Stimulated activated CD8-positive, alpha-beta memory T cell treated with anti-CD3 and anti-CD28 coated beads, Interleukin-2, amount 100 ng/mL, for 1 hour (primary cell): ENCODE data around the gene EHMT1.

ENCODE experiments used
- DNase-seq, 2 donors: peaks; one replicate each; pipeline ENCODE4 v3.0.0-alpha.2; 2020; ENCODE audit warnings: low read depth in 2 of 2

Gene EHMT1

DNA sequence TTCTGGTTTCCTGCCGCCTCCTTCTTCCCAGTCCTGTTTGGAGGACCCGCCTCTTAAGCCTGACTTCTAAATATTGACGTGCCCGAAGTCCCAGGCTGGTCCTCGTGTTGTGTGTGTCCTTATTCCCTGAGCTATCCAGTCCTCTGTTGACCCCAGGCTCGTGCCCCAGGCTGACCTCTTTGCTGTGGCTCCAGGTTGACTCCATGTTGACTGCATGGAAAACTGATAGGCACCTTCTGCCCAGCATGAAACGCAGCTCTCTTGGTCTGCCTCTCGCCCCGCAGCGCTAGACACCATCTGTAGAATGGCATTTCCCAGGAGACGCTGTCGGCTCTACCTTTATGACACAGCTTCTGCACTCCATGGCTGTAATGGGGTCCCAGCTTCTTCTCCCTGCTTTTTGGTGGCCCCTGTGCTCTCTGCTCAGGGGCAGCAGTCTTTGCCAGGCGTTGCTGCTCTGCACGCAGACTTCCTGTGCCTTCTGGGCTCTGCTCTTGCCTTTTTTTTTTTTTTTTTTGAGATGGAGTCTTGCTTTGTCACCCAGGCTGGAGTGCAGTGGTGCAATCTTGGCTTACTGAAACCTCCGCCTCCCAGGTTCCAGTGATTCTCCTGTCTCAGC is 28.4 kb downstream of the EHMT1 start:
- DNase-seq: no peak

DNA sequence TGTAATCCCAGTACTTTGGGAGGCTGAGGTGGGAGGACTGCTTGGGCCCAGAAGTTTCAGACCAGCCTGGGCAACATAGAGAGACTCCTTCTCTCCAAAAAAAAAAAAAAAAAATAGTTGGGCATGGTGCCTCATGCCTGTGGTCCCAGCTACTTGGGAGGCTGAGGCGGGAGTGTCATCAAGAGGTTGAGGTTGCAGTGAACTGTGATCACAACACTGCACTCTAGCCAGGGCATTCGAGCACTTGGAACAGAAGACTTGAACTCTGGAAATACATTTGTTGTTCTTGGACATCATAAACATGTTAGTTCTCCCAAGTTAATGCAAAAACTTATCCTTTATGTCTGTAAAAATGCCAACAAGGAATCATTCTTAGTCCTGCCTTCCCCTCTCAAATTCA is 29.6 kb downstream of the EHMT1 start:
- no peak for DNase-seq

- DNase-seq: no peak
These were observed 30.7 kb downstream of the EHMT1 start for GRCh38 chr9:137649553-137649952.

- no peak for DNase-seq
These were observed 31.5 kb downstream of the EHMT1 start for GRCh38 chr9:137650259-137650658.

DNA sequence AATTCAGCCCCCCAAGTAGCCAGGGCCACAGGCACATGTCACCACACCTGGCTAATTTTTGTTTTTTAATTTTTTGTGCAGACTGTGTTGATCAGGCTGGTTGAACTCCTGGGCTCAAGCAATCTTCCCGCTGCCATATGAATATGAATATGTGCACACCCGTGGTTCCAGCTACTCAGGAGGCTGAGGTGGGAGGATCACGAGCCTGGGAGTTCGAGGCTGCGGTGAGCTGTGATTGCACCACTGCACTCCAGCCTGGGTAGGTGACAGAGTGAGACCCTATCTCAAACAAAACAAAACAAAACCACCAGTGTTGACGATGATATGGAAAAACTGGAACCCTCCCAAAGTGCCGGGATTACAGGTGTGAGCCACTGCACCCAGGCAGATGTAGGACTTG is 32.0 kb downstream of the EHMT1 start:
- DNase-seq: no peak

DNA sequence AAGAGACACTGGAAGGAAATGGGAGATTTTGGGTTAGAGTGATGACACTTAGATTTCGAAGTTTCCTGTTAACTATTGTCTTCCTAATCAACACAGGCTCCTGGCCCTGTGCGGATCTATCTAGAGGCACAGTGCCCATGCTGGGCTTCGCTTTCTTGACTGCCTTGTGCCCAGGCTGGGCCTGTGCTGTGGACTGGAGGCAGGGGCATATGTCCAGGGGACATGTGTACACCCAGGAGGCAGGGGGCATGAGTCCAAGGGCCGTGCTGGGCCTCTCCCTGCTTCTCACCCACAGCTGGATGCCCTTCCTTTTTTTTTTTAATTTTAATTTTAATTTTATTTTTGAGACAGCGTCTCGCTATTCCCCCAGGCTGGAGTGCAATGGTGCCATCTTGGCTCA is 37.6 kb downstream of the EHMT1 start:
- no peak for DNase-seq

GRCh38 chr9:137657606-137658005 is 38.8 kb downstream of the EHMT1 start:
- no peak for DNase-seq

- no peak for DNase-seq
These were observed 40.0 kb downstream of the EHMT1 start for GRCh38 chr9:137658781-137659180.

GRCh38 chr9:137660144-137660543 is 41.3 kb downstream of the EHMT1 start:
- no peak for DNase-seq

DNA sequence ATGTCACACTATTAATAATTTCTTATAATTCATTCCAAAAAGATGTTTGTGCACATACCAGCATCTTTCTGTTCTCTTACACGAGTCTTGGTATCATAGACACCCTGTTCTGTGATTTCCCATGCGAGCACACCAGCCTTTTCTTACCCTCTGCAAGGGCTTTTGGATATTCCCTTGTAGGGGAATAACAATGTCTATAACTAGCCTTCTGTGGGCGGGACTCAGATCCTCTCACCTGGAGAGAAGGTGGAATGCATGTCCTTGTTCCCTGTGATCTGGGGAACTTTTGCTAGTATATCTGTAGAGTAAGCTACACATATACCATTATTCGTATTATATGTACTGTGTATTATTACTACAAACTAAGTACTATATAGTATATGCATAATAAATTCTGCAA is 44.8 kb downstream of the EHMT1 start:
- DNase-seq: no peak

DNA sequence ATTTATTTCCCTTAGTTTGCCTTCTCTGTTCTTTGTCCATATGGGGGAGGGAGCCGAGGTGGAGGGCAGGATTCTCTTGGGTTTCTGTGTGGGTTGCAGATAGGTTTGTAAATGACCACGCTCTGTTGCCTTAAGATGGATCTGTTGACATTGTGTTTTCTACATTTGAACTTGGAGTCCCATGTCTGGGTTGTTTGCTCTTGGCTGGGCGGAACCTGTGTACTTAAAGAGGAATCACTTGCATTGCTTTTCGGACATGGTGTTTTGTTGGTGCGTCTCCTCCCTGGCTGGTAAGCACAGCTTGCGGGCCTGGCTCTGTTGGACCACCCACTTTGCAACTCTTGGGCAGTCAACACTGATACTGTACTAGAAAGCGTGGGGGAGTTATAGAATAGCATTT is 45.9 kb downstream of the EHMT1 start:
- no peak for DNase-seq

- DNase-seq: no peak
These were observed 46.4 kb downstream of the EHMT1 start for GRCh38 chr9:137665226-137665625.

- DNase-seq: no peak
These were observed 47.1 kb downstream of the EHMT1 start for GRCh38 chr9:137665697-137666512.

GRCh38 chr9:137666513-137666822 is 47.7 kb downstream of the EHMT1 start:
- DNase-seq: no peak

DNA sequence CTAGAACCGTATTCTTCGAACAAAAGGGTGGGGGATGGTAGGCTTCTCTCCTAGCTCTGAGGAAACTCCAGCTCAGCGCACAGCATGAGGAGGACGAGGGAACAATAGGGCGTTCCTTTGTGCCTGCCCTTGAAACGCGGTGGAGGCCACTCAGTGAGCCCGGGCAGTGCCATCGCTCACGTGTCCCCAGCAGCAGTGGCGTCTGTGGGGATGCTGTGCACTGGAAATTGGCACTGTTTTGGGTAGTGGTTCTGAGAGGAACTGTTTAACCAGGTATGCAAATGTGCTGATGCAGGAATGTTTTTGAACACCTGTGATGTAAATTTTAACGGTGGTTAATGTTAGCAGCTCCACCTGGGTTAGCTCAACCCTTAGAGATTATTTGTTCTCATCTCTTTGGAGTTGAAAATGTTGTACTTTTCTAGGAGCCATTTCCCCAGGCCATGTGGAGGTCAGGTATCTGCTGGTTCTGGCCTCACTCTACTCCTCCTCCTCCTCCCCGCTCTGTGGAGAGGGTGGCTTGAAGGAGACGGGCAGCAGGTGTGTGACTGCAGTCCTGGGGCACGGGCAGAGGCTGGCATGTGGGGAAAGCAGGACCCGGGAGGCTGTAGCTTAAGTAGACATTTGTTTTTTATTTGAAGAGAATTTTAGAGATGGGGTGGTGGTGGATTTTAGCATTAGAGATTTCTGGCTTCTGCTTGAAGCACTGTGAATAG is 48.3 kb downstream of the EHMT1 start:
- no peak for DNase-seq

GRCh38 chr9:137668203-137668602 is 49.4 kb downstream of the EHMT1 start:
- no peak for DNase-seq

- no peak for DNase-seq
These were observed 50.5 kb downstream of the EHMT1 start for GRCh38 chr9:137669261-137669672.

DNA sequence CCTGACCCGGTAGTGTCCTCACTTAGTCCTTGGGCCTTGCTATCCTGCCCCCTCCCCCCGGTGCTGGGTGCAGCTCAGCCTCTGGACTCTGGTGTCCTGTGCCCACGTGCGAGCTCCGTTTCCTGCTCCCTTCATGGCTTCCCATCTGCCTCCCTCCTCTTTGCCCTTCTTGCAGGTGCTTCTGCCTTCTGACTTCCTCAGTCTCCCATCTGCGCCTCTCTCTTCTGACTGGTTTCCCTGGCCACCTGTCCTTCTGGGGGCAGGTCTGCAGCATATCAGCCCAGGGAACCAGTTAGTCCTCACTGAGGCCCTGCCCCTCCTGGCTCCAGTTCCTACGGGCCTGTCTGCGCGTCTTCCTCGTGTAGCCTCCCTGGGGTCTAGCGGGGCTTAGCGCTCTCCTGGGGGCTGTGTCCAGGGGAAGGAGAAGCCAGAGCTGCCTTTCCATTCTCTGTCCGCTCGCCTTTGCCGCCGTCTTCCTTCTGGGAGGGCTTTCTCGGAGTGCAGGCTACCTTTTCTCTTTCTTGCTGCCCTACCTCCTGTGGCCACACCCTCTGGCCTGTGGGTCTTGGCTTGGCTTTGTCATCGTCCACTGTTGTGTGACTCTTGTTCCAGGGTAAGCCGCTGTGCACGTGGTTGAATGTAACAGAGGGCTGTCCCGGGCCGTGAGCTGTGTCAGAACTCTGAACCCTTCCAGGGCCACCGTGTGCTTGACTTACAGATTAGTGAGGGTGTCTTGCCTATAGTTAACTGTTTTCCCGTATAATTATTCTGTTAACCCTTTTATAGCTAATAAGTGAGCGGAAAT is 51.8 kb downstream of the EHMT1 start:
- DNase-seq: no peak

- DNase-seq: no peak
These were observed 52.4 kb downstream of the EHMT1 start for GRCh38 chr9:137671196-137671538.

- DNase-seq: no peak
These were observed 52.9 kb downstream of the EHMT1 start for GRCh38 chr9:137671721-137672120.

DNA sequence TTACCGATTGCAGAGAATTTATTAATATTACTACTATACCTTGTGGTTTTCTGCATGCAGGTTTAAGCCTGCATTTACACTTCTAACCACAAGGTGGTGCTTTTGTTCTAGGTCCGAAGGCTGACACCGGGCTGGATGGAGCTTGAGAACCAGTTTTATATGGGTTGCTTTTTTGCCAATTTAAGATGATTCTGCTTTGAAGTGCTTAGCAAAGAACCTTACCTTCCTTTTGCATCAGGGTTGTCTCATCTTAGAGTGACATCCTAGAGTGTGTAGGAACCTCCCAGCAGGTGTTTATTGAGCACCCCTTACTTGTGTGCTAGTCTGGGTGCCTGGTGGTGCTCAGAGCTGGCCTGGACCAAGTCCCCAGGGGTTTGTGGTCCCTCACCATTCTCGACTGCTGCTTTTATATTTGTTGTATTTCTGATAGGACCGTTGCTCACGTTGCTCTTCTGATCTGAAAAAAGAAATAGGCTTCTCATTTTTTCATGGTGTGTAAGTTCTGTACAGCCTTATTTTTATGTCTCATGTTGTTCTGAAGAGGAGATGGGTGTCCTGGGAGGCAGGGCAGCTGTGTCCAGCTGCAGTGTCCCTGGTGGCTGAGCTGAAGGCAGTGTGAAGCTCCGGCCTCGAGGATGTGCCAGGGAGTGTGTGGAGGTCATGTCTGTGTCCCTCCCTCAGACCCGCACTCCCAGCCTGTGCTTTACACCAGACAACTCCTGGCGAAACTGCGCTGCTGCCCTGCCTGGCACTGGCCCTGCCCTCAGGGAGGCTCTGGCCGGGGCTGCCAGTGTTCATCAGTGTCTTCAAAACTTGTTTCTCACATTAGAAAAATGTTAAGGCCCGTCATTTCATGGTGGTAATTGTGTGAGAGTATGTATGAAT is 54.3 kb downstream of the EHMT1 start:
- no peak for DNase-seq
